Body of pancreas (tissue), 4 donors: ENCODE data around the gene SLC5A9. TPM values are rescaled to one million over a fixed set of nuclear protein-coding genes. Genes with fewer than 3 reads are reported as not detected.

Source experiments
- ATAC-seq: fragments of 150-250 bp; one replicate; pipeline ENCODE4 v1.9.1; 2016
- DNase-seq, 4 donors: peaks; one replicate each; pipeline ENCODE4 v3.0.0-alpha.2; 2019
- H3K27ac ChIP-seq, 4 donors: fragments of 200-600 bp; sonication (generic); 1 replicate in 3 of 4; 2 replicates in 1 of 4; pipeline versions ENCODE4 v1.5.1 to v1.6.1; 2016 to 2019; ENCODE audit warnings: mild to moderate bottlenecking in 1 of 4, mixed read lengths in 1 of 4, moderate library complexity in 1 of 4
- H3K27me3 ChIP-seq, 2 donors: fragments of 200-600 bp; sonication (generic); one replicate each; pipeline ENCODE4 v1.6.0; 2016; ENCODE audit warnings: mild to moderate bottlenecking in 1 of 2
- H3K36me3 ChIP-seq, 2 donors: fragments of 200-600 bp; sonication (generic); replicated peaks in 1 of 2; 2 replicates each; pipeline ENCODE4 v1.5.1; 2016; ENCODE audit warnings: low read depth in 2 of 2; ENCODE audit not compliant: insufficient read depth in 1 of 2
- H3K4me1 ChIP-seq: fragments of 200-600 bp; sonication (generic); one replicate; pipeline ENCODE4 v1.6.0; 2016
- H3K4me3 ChIP-seq, 2 donors: fragments of 200-600 bp; sonication (generic); 1 replicate in 1 of 2; 2 replicates in 1 of 2; pipeline ENCODE4 v1.5.1; 2016 to 2019
- H3K9me3 ChIP-seq, 3 donors: fragments of 200-600 bp; sonication (generic); 1 replicate in 2 of 3; 2 replicates in 1 of 3; pipeline ENCODE4 v1.5.1; 2016
- POLR2A ChIP-seq, 3 donors: fragments of 450-650 bp; IDR thresholded peaks; one replicate each; pipeline ENCODE4 v1.6.1; 2016; ENCODE audit warnings: antibody characterized with exemption in 3 of 3, mild to moderate bottlenecking in 2 of 3
- WGBS, 2 donors: methylation state at CpG; one replicate each; pipeline ENCODE4 v1.1.5; 2017; 5-methylcytosine and 5-hydroxymethylcytosine counted together
- intact Hi-C: fragments of 100-400 bp; cut with DNase I; formaldehyde crosslinking; loops from one replicate; pipeline ENCODE4 v1.15.1; 2023
- total RNA-seq, 2 donors: library from RNA; depleted of rRNA; stranded (reverse); fragments of >200 nt; gene quantifications; one replicate each; pipeline ENCODE4 v1.1.0, GENCODE V29; 2016
- TF ChIP-seq, protein P1 (sequence below), 7 experiments: fragments of 450-650 bp in 4 of 7; fragments of 200-600 bp in 3 of 7; sonication (generic) in 3 of 7; IDR thresholded peaks; one replicate each; pipeline ENCODE4 v1.5.1; 2016 to 2019; ENCODE audit warnings: antibody characterized with exemption in 7 of 7

Gene SLC5A9
- total RNA-seq, 2 donors from 2014 or later = 3.3 to 5.2 TPM

DNA sequence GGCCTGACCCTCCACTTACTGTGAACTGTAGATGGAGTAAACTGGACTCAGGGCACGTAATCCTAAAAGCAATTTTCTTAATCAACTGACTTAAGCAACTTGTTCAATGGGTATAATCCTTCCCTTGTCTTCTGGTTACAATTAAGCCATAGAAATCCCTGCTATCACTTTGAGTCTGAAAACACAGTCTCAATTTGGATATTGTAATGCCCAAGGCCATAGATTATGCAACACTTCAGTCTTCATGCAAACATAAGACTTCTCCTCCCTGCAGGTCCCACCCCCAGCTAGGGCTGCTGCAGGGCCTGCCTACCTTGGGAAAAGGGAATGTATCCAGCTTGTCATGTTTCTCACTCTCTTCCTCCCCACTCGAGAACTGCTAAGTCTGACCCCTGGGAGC, 6.2 kb upstream of the SLC5A9 start:
- H3K27ac ChIP-seq = no peak overlapping the region
- intact Hi-C loops = no loop called here
- peaks cover 9% of the 10 kb centered on the region for H3K4me1 ChIP-seq
- H3K9me3 ChIP-seq = no peaks in the 10 kb centered on the region
- H3K36me3 ChIP-seq = no peaks in the 10 kb centered on the region
- DNase-seq = no peak
- H3K27me3 ChIP-seq = no peaks in the 10 kb centered on the region
- H3K4me3 ChIP-seq = no peak overlapping the region
- TF ChIP-seq POLR2A (IDR thresholded peaks at IDR 0.05) = no peak
- TF ChIP-seq, protein P1, sequence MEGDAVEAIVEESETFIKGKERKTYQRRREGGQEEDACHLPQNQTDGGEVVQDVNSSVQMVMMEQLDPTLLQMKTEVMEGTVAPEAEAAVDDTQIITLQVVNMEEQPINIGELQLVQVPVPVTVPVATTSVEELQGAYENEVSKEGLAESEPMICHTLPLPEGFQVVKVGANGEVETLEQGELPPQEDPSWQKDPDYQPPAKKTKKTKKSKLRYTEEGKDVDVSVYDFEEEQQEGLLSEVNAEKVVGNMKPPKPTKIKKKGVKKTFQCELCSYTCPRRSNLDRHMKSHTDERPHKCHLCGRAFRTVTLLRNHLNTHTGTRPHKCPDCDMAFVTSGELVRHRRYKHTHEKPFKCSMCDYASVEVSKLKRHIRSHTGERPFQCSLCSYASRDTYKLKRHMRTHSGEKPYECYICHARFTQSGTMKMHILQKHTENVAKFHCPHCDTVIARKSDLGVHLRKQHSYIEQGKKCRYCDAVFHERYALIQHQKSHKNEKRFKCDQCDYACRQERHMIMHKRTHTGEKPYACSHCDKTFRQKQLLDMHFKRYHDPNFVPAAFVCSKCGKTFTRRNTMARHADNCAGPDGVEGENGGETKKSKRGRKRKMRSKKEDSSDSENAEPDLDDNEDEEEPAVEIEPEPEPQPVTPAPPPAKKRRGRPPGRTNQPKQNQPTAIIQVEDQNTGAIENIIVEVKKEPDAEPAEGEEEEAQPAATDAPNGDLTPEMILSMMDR (IDR thresholded peaks at IDR 0.05) = no peak
- 59 to 68% methylated on average over 2 of the region's 2 CpGs for WGBS, 2 donors
- no peak for ATAC-seq

DNA sequence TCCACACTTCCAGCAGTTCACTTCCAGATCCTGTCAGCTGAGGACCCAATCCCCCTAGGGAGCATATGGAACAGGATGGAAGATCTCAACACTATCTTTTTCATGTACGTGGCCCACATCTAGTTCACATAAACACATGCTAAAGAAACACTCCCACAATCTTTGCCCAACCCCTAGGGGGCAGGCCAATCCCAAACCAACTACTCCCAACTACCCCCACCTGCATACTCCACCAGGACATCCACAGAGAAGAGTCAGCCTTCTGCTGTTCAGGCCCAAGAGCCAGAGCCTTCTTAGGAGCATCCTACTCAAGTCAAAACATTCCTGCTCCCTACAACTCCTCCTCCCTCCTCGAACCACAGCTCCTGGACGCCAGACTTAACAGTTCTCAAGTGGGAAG, 5.6 kb upstream of the SLC5A9 start:
- Histone ChIP-seq H3K36me3 (no peaks in the 10 kb centered on the region), H3K27me3 (no peaks in the 10 kb centered on the region), H3K27ac (no peak overlapping the region), H3K4me3 (no peak overlapping the region), H3K9me3 (no peaks in the 10 kb centered on the region), H3K4me1 (peaks cover 13% of the 10 kb centered on the region)
- 38 to 72% methylated on average over 3 of the region's 3 CpGs for WGBS, 2 donors
- DNase-seq = no peak
- TF ChIP-seq, protein P1 (IDR thresholded peaks at IDR 0.05) = peak in 1 of 7 experiments; percentile 6
- no peak for TF ChIP-seq POLR2A (IDR thresholded peaks at IDR 0.05)
- intact Hi-C loops = no loop called here
- no peak for ATAC-seq

DNA sequence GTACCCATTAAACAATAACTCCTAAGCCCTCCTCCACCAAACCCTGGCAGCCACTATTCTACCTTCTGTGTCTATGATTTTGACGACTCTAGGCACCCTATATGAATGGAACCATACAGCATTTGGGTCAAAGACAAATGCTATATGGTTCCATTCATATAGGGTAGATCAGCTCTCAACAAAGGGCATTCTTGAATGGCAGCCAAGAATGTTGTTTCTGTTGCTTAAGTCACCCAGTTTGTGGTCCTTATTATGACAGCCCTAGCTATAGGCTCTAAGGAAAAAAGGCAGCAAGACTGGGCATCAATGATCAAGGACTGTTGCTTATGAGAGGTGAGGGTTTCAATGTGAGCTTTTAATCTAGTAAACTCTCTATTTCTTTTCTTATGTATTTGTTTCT, 4.7 kb upstream of the SLC5A9 start:
- Histone ChIP-seq H3K4me1 (peaks cover 21% of the 10 kb centered on the region), H3K27me3 (no peaks in the 10 kb centered on the region), H3K36me3 (no peaks in the 10 kb centered on the region), H3K27ac (no peak overlapping the region), H3K9me3 (no peaks in the 10 kb centered on the region), H3K4me3 (no peak overlapping the region)
- DNase-seq (no peak), ATAC-seq (no peak)
- TF ChIP-seq POLR2A (IDR thresholded peaks at IDR 0.05) = no peak
- TF ChIP-seq, protein P1 (IDR thresholded peaks at IDR 0.05) = no peak
- WGBS, 2 donors = 0 to 23% methylated on average over 1 of the region's 1 CpG
- intact Hi-C loops = no loop called here

DNA sequence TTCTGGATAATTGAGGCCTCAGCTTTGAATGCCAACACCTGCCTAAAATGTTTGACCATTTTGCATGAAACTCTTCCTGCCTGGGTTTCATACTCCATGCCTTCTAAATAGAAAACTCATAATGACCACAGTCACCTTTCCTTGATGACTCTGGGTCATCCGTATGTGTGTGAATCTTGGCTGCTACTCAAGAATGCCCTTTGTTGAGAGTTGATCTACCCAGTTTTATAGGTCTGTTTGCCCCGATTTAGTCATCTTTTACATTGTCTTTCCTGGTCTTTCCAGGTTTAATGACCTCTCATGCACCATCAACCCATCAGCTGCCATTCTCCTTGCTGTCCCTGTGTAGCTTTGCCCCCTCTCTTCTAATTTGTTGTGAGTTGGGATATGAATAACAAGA, 2.7 kb upstream of the SLC5A9 start:
- intact Hi-C loops = no loop called here
- 58 to 76% methylated on average over 2 of the region's 2 CpGs for WGBS, 2 donors

DNA sequence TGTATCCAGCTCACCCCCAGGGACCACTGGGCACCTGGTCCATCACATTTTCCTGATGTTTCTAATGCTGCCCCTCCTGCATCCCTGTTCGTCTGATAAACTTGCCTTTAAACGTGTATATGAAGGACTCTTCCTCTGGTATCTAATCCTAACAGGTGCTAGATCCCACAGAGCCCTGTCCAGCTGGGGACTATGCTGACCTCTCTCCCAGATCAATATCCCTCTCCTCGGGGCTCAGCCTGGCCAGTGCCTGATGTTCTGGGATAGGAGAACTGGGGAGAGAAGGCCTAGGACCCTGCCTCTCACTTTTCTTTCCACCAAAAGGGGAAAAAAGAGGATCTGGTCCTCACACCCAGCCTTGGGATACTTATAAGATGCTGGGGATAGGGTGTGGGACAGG, 1.4 kb upstream of the SLC5A9 start:
- peaks cover 18% of the 10 kb centered on the region for H3K4me1 ChIP-seq
- intact Hi-C loops = no loop called here
- WGBS, 2 donors = 49 to 60% methylated on average over 2 to 3 of the region's 3 CpGs
- H3K36me3 ChIP-seq = no peaks in the 10 kb centered on the region
- no peak overlapping the region for H3K27ac ChIP-seq
- H3K4me3 ChIP-seq = no peak overlapping the region
- TF ChIP-seq, protein P1 (IDR thresholded peaks at IDR 0.05) = no peak
- no peak for TF ChIP-seq POLR2A (IDR thresholded peaks at IDR 0.05)
- ATAC-seq (no peak), DNase-seq (no peak)
- H3K27me3 ChIP-seq = no peaks in the 10 kb centered on the region
- H3K9me3 ChIP-seq = no peaks in the 10 kb centered on the region

More for the DNA sequence above, 2.7 kb upstream of the SLC5A9 start:
- ATAC-seq (no peak), DNase-seq (no peak)
- Histone ChIP-seq H3K27me3 (no peaks in the 10 kb centered on the region), H3K9me3 (no peaks in the 10 kb centered on the region), H3K4me1 (peaks cover 24% of the 10 kb centered on the region), H3K36me3 (no peaks in the 10 kb centered on the region), H3K4me3 (no peak overlapping the region), H3K27ac (no peak overlapping the region)
- TF ChIP-seq, protein P1 (IDR thresholded peaks at IDR 0.05) = no peak
- TF ChIP-seq POLR2A (IDR thresholded peaks at IDR 0.05) = no peak
